Measurements from ENCODE around the gene CACNA2D3. TPM values are rescaled to one million over a fixed set of nuclear protein-coding genes. Genes with fewer than 3 reads are reported as not detected.
"Not testable (repeated sequence)": the region's sequence is repeated elsewhere in the genome, so short reads cannot be mapped to it uniquely, and the experiment has no call there.

Gene CACNA2D3
- not detected in 2 replicates for total RNA-seq

GRCh38 chr3:54122324-54123002 is at the start of gene CACNA2D3:
Gene CACNA2D3 (plus strand): TSS chr3:54122552.
- intact Hi-C loops (cut with micrococcal nuclease): no loop called here

- intact Hi-C loops (cut with micrococcal nuclease): no loop called here
Observed at GRCh38 chr3:54073386-54073785, 49.0 kb upstream of the CACNA2D3 start.

GRCh38 chr3:54079314-54079713 is 43.0 kb upstream of the CACNA2D3 start:
- intact Hi-C loops (cut with micrococcal nuclease): no loop called here

GRCh38 chr3:54079730-54080325 is 42.5 kb upstream of the CACNA2D3 start:
- intact Hi-C loops (cut with micrococcal nuclease): no loop called here

GRCh38 chr3:54083921-54084320 is 38.4 kb upstream of the CACNA2D3 start:
- intact Hi-C loops (cut with micrococcal nuclease): no loop called here

- intact Hi-C loops (cut with micrococcal nuclease): no loop called here
Observed at GRCh38 chr3:54085936-54086335, 36.4 kb upstream of the CACNA2D3 start.

- intact Hi-C loops (cut with micrococcal nuclease): no loop called here
Observed at GRCh38 chr3:54086652-54087405, 35.5 kb upstream of the CACNA2D3 start.

- intact Hi-C loops (cut with micrococcal nuclease): no loop called here
Observed at GRCh38 chr3:54087581-54088410, 34.6 kb upstream of the CACNA2D3 start.

- intact Hi-C loops (cut with micrococcal nuclease): no loop called here
Observed at GRCh38 chr3:54093491-54094248, 28.7 kb upstream of the CACNA2D3 start.

GRCh38 chr3:54094926-54095325 is 27.4 kb upstream of the CACNA2D3 start:
- intact Hi-C loops (cut with micrococcal nuclease): no loop called here

- intact Hi-C loops (cut with micrococcal nuclease): no loop called here
Observed at GRCh38 chr3:54099381-54099780, 23.0 kb upstream of the CACNA2D3 start.

- intact Hi-C loops (cut with micrococcal nuclease): no loop called here
Observed at GRCh38 chr3:54104084-54104483, 18.3 kb upstream of the CACNA2D3 start.

GRCh38 chr3:54116129-54116528 is 6.2 kb upstream of the CACNA2D3 start:
- intact Hi-C loops (cut with micrococcal nuclease): not testable (repeated sequence)

- intact Hi-C loops (cut with micrococcal nuclease): no loop called here
Observed at GRCh38 chr3:54120657-54121413, 1.5 kb upstream of the CACNA2D3 start.

- intact Hi-C loops (cut with micrococcal nuclease): no loop called here
Observed at GRCh38 chr3:54121414-54122323, 683 bp upstream of the CACNA2D3 start.

GRCh38 chr3:54123003-54123775 is 837 bp downstream of the CACNA2D3 start:
- intact Hi-C loops (cut with micrococcal nuclease): no loop called here

GRCh38 chr3:54123776-54124196 is 1.4 kb downstream of the CACNA2D3 start:
- intact Hi-C loops (cut with micrococcal nuclease): no loop called here

- intact Hi-C loops (cut with micrococcal nuclease): no loop called here
Observed at GRCh38 chr3:54125300-54125699, 2.9 kb downstream of the CACNA2D3 start.
